GM23248 (cell line): ENCODE measurements around the gene FBN1. TPM values are rescaled to one million over a fixed set of nuclear protein-coding genes. Genes with fewer than 3 reads are reported as not detected.

Experiments
- DNase-seq: peaks from one replicate; pipeline ENCODE4 v3.0.0-alpha.2; 2015
- H2AFZ ChIP-seq: fragments of 200-600 bp; sonication (generic); 2 replicates; pipeline ENCODE4 v1.6.1; 2016; ENCODE audit warnings: antibody characterized with exemption
- H3F3A ChIP-seq: fragments of 200-600 bp; sonication (generic); 2 replicates; pipeline ENCODE4 v1.6.1; 2016; ENCODE audit warnings: mild to moderate bottlenecking, antibody characterized with exemption, mixed run types; ENCODE audit not compliant: insufficient read depth
- H3K27ac ChIP-seq: fragments of 200-600 bp; sonication (generic); 2 replicates; pipeline ENCODE4 v1.5.1; 2016; ENCODE audit warnings: mild to moderate bottlenecking
- H3K27me3 ChIP-seq: fragments of 200-600 bp; sonication (generic); replicated peaks from 2 replicates; pipeline ENCODE4 v1.6.1; 2016; ENCODE audit warnings: mild to moderate bottlenecking; ENCODE audit not compliant: insufficient read depth
- H3K36me3 ChIP-seq: fragments of 200-600 bp; sonication (generic); 2 replicates; pipeline ENCODE4 v1.6.1; 2016; ENCODE audit warnings: low read depth, mild to moderate bottlenecking
- H3K4me1 ChIP-seq: fragments of 200-600 bp; sonication (generic); 2 replicates; pipeline ENCODE4 v1.6.1; 2016; ENCODE audit warnings: mild to moderate bottlenecking; ENCODE audit not compliant: insufficient read depth
- H3K4me2 ChIP-seq: fragments of 200-600 bp; sonication (generic); one replicate; pipeline ENCODE4 v1.6.1; 2016; ENCODE audit warnings: mild to moderate bottlenecking; ENCODE audit not compliant: unreplicated experiment
- H3K4me3 ChIP-seq: fragments of 200-600 bp; sonication (generic); 2 replicates; pipeline ENCODE4 v1.5.1; 2016; ENCODE audit warnings: mild to moderate bottlenecking
- H3K79me2 ChIP-seq: fragments of 200-600 bp; sonication (generic); 2 replicates; pipeline ENCODE4 v1.6.1; 2016; ENCODE audit warnings: mild to moderate bottlenecking; ENCODE audit not compliant: insufficient read depth
- H3K9ac ChIP-seq: fragments of 200-600 bp; sonication (generic); 2 replicates; pipeline ENCODE4 v1.6.1; 2016; ENCODE audit warnings: mild to moderate bottlenecking
- H3K9me2 ChIP-seq: fragments of 200-600 bp; sonication (generic); 2 replicates; pipeline ENCODE4 v1.6.1; 2016; ENCODE audit warnings: mixed run types, mild to moderate bottlenecking, moderate library complexity; ENCODE audit not compliant: insufficient read depth
- H3K9me3 ChIP-seq: fragments of 200-600 bp; sonication (generic); one replicate; pipeline ENCODE4 v1.6.1; 2017; ENCODE audit warnings: low read depth
- H4K20me1 ChIP-seq: fragments of 200-600 bp; sonication (generic); 2 replicates; pipeline ENCODE4 v1.6.0; 2016; ENCODE audit not compliant: insufficient read depth
- EZH2 ChIP-seq: fragments of 200-600 bp; sonication (generic); IDR thresholded peaks from 2 replicates; pipeline ENCODE4 v1.6.1; 2018; ENCODE audit warnings: antibody characterized with exemption, mild to moderate bottlenecking; ENCODE audit not compliant: insufficient read depth, poor library complexity, severe bottlenecking
- EZH2phosphoT487 ChIP-seq: fragments of 200-600 bp; sonication (generic); IDR thresholded peaks from 2 replicates; pipeline ENCODE4 v1.6.1; 2018; ENCODE audit warnings: antibody characterized with exemption, moderate library complexity, mild to moderate bottlenecking, low read depth; ENCODE audit not compliant: insufficient read depth
- WGBS, 2 experiments: methylation state at CpG; one replicate each; pipeline ENCODE4 v1.1.6; 2015 to 2017; ENCODE audit warnings: low lambda C conversion rate in 2 of 2, low coverage in 1 of 2; ENCODE audit errors: missing lambda C conversion rate in 2 of 2; 5-methylcytosine and 5-hydroxymethylcytosine counted together
- in situ Hi-C: fragments of 300-500 bp; cut with MboI; formaldehyde crosslinking; loops from 2 replicates; pipeline ENCODE4 v1.15.0; 2020
- polyA plus RNA-seq: library from polyadenylated mRNA; unstranded; fragments of >200 nt; fragmentation: Nextera tagmentation; extraction: Ambion mirVana; gene quantifications from 2 replicates; pipeline ENCODE4 v1.2.1, GENCODE V29; 2016
- total RNA-seq: library from RNA; depleted of rRNA; stranded (reverse); fragments of >200 nt; shearing (Covaris generic); gene quantifications from 2 replicates; pipeline ENCODE4 v1.2.3, GENCODE V29; 2014

The FBN1 gene
- total and polyA plus RNA-seq, 2 experiments from 2014 or later, result 374 to 1,478 TPM

- H3F3A ChIP-seq, result no peaks in the 10 kb centered on the region
- no peaks in the 10 kb centered on the region for H3K9me2 ChIP-seq
- H3K36me3 ChIP-seq, result no peaks in the 10 kb centered on the region
- TF ChIP-seq EZH2phosphoT487 (no peak), EZH2 (no peak)
- peak; percentile 30 for DNase-seq
- no peak overlapping the region for H2AFZ ChIP-seq
- H3K4me1 ChIP-seq, result peaks cover 20% of the 10 kb centered on the region; the same call in 1 of the 2 replicates
- no peaks in the 10 kb centered on the region for H3K9me3 ChIP-seq
- H3K27ac ChIP-seq, result no peak overlapping the region
- H3K4me3 ChIP-seq, result no peak overlapping the region
- H4K20me1 ChIP-seq, result no peaks in the 10 kb centered on the region
- no peak overlapping the region for H3K9ac ChIP-seq
- H3K79me2 ChIP-seq, result peaks cover 17% of the 10 kb centered on the region
- no peak overlapping the region for H3K4me2 ChIP-seq
- H3K27me3 ChIP-seq, result no peaks in the 10 kb centered on the region
- in situ Hi-C loops, result no loop called here
- 53 to 56% methylated on average over 2 of the region's 2 CpGs for WGBS, 2 experiments
These were observed 5.4 kb upstream of the FBN1 start for GRCh38 chr15:48650931-48651330.

GRCh38 chr15:48647962-48648361, 2.5 kb upstream of the FBN1 start:
- in situ Hi-C loops, result loop anchor here (25.0 kb wide), 2 partner anchors 111 to 286 kb away; no protein-coding TSS in a partner anchor
- H3K4me3 ChIP-seq, result no peak overlapping the region
- H2AFZ ChIP-seq, result 0 out of 2 replicates have a peak overlapping the region, but pooled peaks have one; percentile 6
- no peak overlapping the region for H3K4me2 ChIP-seq
- TF ChIP-seq EZH2phosphoT487 (no peak), EZH2 (no peak)
- no peak overlapping the region for H3K9ac ChIP-seq
- peaks cover 7% of the 10 kb centered on the region; the same call in 1 of the 2 replicates for H3K4me1 ChIP-seq
- H3F3A ChIP-seq, result peaks cover 14% of the 10 kb centered on the region
- H3K9me2 ChIP-seq, result no peaks in the 10 kb centered on the region
- no peaks in the 10 kb centered on the region for H3K9me3 ChIP-seq
- no peaks in the 10 kb centered on the region for H4K20me1 ChIP-seq
- H3K27ac ChIP-seq, result no peak overlapping the region
- no peaks in the 10 kb centered on the region for H3K27me3 ChIP-seq
- peaks cover 44% of the 10 kb centered on the region for H3K79me2 ChIP-seq
- H3K36me3 ChIP-seq, result peaks cover 10% of the 10 kb centered on the region; the same call in 1 of the 2 replicates
- peak; percentile 76 for DNase-seq

GRCh38 chr15:48646331-48646730, 822 bp upstream of the FBN1 start:
- TF ChIP-seq EZH2phosphoT487, result no peak
- TF ChIP-seq EZH2, result no peak

GRCh38 chr15:48644827-48645557, 517 bp downstream of the FBN1 start:
- peak; percentile 78 for DNase-seq
- Histone ChIP-seq H2AFZ (no peak overlapping the region), H3K4me1 (peaks cover 20% of the 10 kb centered on the region), H3K79me2 (peaks cover 74% of the 10 kb centered on the region), H3K9ac (peak overlapping the region; percentile 98), H4K20me1 (no peaks in the 10 kb centered on the region), H3K9me3 (no peaks in the 10 kb centered on the region), H3K27me3 (no peaks in the 10 kb centered on the region), H3K9me2 (no peaks in the 10 kb centered on the region), H3K4me2 (peak overlapping the region; percentile 93), H3F3A (peaks cover 44% of the 10 kb centered on the region), H3K27ac (peak overlapping the region; percentile 86), H3K36me3 (peaks cover 34% of the 10 kb centered on the region), H3K4me3 (peak overlapping the region; percentile 82)
- no peak for TF ChIP-seq EZH2phosphoT487
- no peak for TF ChIP-seq EZH2
- in situ Hi-C loops, result loop anchor here (25.0 kb wide), 2 partner anchors 108 to 283 kb away; no protein-coding TSS in a partner anchor
- WGBS, 2 experiments, result 1 to 2% methylated on average over 57 to 78 of the region's 79 CpGs

More at GRCh38 chr15:48646331-48646730, 822 bp upstream of the FBN1 start:
- H4K20me1 ChIP-seq, result no peaks in the 10 kb centered on the region
- H3F3A ChIP-seq, result peaks cover 30% of the 10 kb centered on the region
- peak overlapping the region; percentile 82 for H3K4me3 ChIP-seq
- peaks cover 7% of the 10 kb centered on the region; the same call in 1 of the 2 replicates for H3K4me1 ChIP-seq
- WGBS, 2 experiments, result 24% methylated on average over 11 of the region's 11 CpGs
- in situ Hi-C loops, result loop anchor here (25.0 kb wide), 2 partner anchors 109 to 284 kb away; no protein-coding TSS in a partner anchor
- peaks cover 21% of the 10 kb centered on the region for H3K36me3 ChIP-seq
- no peak for DNase-seq
- H2AFZ ChIP-seq, result peak overlapping the region; percentile 71
- H3K27me3 ChIP-seq, result no peaks in the 10 kb centered on the region
- no peaks in the 10 kb centered on the region for H3K9me2 ChIP-seq
- peak overlapping the region; percentile 98 for H3K9ac ChIP-seq
- H3K79me2 ChIP-seq, result peaks cover 61% of the 10 kb centered on the region
- peak overlapping the region; percentile 93 for H3K4me2 ChIP-seq
- no peaks in the 10 kb centered on the region for H3K9me3 ChIP-seq
- peak overlapping the region; percentile 86 for H3K27ac ChIP-seq
